GM18526 (cell line): ENCODE data around the gene GMEB2.

ENCODE experiments used
- POLR2A ChIP-seq: IDR thresholded peaks from 3 replicates; pipeline ENCODE4 v1.6.1; 2011; ENCODE audit not compliant: insufficient read length; ENCODE audit errors: extremely low read depth

The GMEB2 gene

GRCh38 chr20:63606686-63607085 lies 20.2 kb downstream of the GMEB2 start:
- no peak for TF ChIP-seq POLR2A

GRCh38 chr20:63602321-63602720 lies 24.6 kb downstream of the GMEB2 start:
- TF ChIP-seq POLR2A = no peak

GRCh38 chr20:63599396-63600050 lies 27.4 kb downstream of the GMEB2 start:
- no peak for TF ChIP-seq POLR2A

- TF ChIP-seq POLR2A = no peak
These were observed 28.2 kb downstream of the GMEB2 start for GRCh38 chr20:63598479-63599395.

GRCh38 chr20:63597651-63598478 lies 29.0 kb downstream of the GMEB2 start:
- TF ChIP-seq POLR2A = no peak

GRCh38 chr20:63596423-63596822 lies 30.5 kb downstream of the GMEB2 start:
- TF ChIP-seq POLR2A = no peak

GRCh38 chr20:63595416-63596127 lies 31.3 kb downstream of the GMEB2 start:
- TF ChIP-seq POLR2A = no peak

- TF ChIP-seq POLR2A = no peak
These were observed 32.8 kb downstream of the GMEB2 start for GRCh38 chr20:63594043-63594561.

- TF ChIP-seq POLR2A = no peak
These were observed 34.2 kb downstream of the GMEB2 start for GRCh38 chr20:63592661-63593060.

- no peak for TF ChIP-seq POLR2A
These were observed 35.0 kb downstream of the GMEB2 start for GRCh38 chr20:63591786-63592355.

GRCh38 chr20:63591147-63591533 lies 35.8 kb downstream of the GMEB2 start:
- no peak for TF ChIP-seq POLR2A

- TF ChIP-seq POLR2A = no peak
These were observed 36.4 kb downstream of the GMEB2 start for GRCh38 chr20:63590218-63591146.
